ENCODE data around the gene FAM174A. TPM values are rescaled to one million over a fixed set of nuclear protein-coding genes. Genes with fewer than 3 reads are reported as not detected.
A peak's percentile ranks its signal among the peaks of the same experiment; 100 is the strongest.

The FAM174A gene
- total RNA-seq, 2 experiments from 2014 or later: 5.4 to 6.2 TPM

- H3K9me3 Mint-ChIP-seq: no peaks in the 10 kb centered on the region
- H3K36me3 ChIP-seq (ENCODE audit: insufficient read depth, low read length): no peaks in the 10 kb centered on the region
- intact Hi-C loops (cut with DNase I, micrococcal nuclease): loop anchor here in 1 of 2 experiments (5.0 kb wide), 1 partner anchor 770 kb away; no protein-coding TSS in a partner anchor
- ChIA-PET POLR2A (no interaction called here), CTCF (no interaction called here)
- no peaks in the 10 kb centered on the region for H3K4me1 Mint-ChIP-seq (ENCODE audit: low read depth)
- H3K27me3 Mint-ChIP-seq: peaks cover 5% of the 10 kb centered on the region
- no peak overlapping the region for H3K4me3 ChIP-seq (ENCODE audit: low read length)
- DNase-seq (no peak), ATAC-seq (ENCODE audit: poor library complexity) (no peak)
- no peaks in the 10 kb centered on the region for H3K27me3 ChIP-seq (ENCODE audit: control insufficient read depth in 1 of 2, insufficient read depth in 2 of 2, low read length in 2 of 2)
- TF ChIP-seq CTCF (IDR thresholded peaks at IDR 0.05): no peak
- no peaks in the 10 kb centered on the region for H3K4me1 ChIP-seq (ENCODE audit: insufficient read depth, low read length)
- no peak overlapping the region for H3K4me3 Mint-ChIP-seq
- H3K27ac Mint-ChIP-seq: no peak overlapping the region
- no peaks in the 10 kb centered on the region for H3K9me3 ChIP-seq (ENCODE audit: control insufficient read depth in 1 of 2, insufficient read depth in 1 of 2, low read length in 2 of 2)
- H3K36me3 Mint-ChIP-seq (ENCODE audit: low read depth): no peaks in the 10 kb centered on the region
- no peak overlapping the region for H3K27ac ChIP-seq (ENCODE audit: low read depth in 1 of 2, low read length in 2 of 2)
Measured at GRCh38 chr5:100616981-100617380, 81.8 kb downstream of the FAM174A start.

GRCh38 chr5:100623719-100624118 is 88.5 kb downstream of the FAM174A start:
- H3K27me3 Mint-ChIP-seq: no peaks in the 10 kb centered on the region
- POLR2A ChIA-PET: interaction anchor here (0.6 to 1.4 kb wide), 2 partner anchors 277 to 569 kb away, joined by 4 to 5 read pairs; no protein-coding TSS in a partner anchor
- no peak overlapping the region for H3K4me3 Mint-ChIP-seq
- intact Hi-C loops (cut with DNase I, micrococcal nuclease): loop anchor here (1.0 to 5.0 kb wide), 4 partner anchors 422 to 1055 kb away; no protein-coding TSS in a partner anchor
- DNase-seq (peak in 3 of 14 experiments; percentile 52 to 57 (median 56)), ATAC-seq (ENCODE audit: poor library complexity) (no peak)
- Histone ChIP-seq H3K4me3 (ENCODE audit: low read length) (no peak overlapping the region), H3K9me3 (ENCODE audit: control insufficient read depth in 1 of 2, insufficient read depth in 1 of 2, low read length in 2 of 2) (no peaks in the 10 kb centered on the region), H3K27ac (ENCODE audit: low read depth in 1 of 2, low read length in 2 of 2) (no peak overlapping the region), H3K4me1 (ENCODE audit: insufficient read depth, low read length) (no peaks in the 10 kb centered on the region), H3K36me3 (ENCODE audit: insufficient read depth, low read length) (no peaks in the 10 kb centered on the region), H3K27me3 (ENCODE audit: control insufficient read depth in 1 of 2, insufficient read depth in 2 of 2, low read length in 2 of 2) (no peaks in the 10 kb centered on the region)
- no peak overlapping the region for H3K27ac Mint-ChIP-seq
- no peaks in the 10 kb centered on the region for H3K9me3 Mint-ChIP-seq
- TF ChIP-seq CTCF (IDR thresholded peaks at IDR 0.05): peak; percentile 67
- CTCF ChIA-PET: no interaction called here
- no peaks in the 10 kb centered on the region for H3K36me3 Mint-ChIP-seq (ENCODE audit: low read depth)
- no peaks in the 10 kb centered on the region for H3K4me1 Mint-ChIP-seq (ENCODE audit: low read depth)

- Histone ChIP-seq H3K4me3 (ENCODE audit: low read length) (no peak overlapping the region), H3K9me3 (ENCODE audit: control insufficient read depth in 1 of 2, insufficient read depth in 1 of 2, low read length in 2 of 2) (no peaks in the 10 kb centered on the region), H3K27ac (ENCODE audit: low read depth in 1 of 2, low read length in 2 of 2) (no peak overlapping the region), H3K36me3 (ENCODE audit: insufficient read depth, low read length) (no peaks in the 10 kb centered on the region), H3K4me1 (ENCODE audit: insufficient read depth, low read length) (no peaks in the 10 kb centered on the region), H3K27me3 (ENCODE audit: control insufficient read depth in 1 of 2, insufficient read depth in 2 of 2, low read length in 2 of 2) (no peaks in the 10 kb centered on the region)
- Mint-ChIP-seq H3K27me3 (no peaks in the 10 kb centered on the region), H3K36me3 (ENCODE audit: low read depth) (no peaks in the 10 kb centered on the region), H3K4me1 (ENCODE audit: low read depth) (no peaks in the 10 kb centered on the region), H3K4me3 (no peak overlapping the region), H3K9me3 (no peaks in the 10 kb centered on the region), H3K27ac (no peak overlapping the region)
- POLR2A ChIA-PET: interaction anchor here (0.7 kb wide), 1 partner anchor 640 kb away, joined by 3 read pairs; no protein-coding TSS in a partner anchor
- no peak for TF ChIP-seq CTCF (IDR thresholded peaks at IDR 0.05)
- CTCF ChIA-PET: no interaction called here
- ATAC-seq (ENCODE audit: poor library complexity) (no peak), DNase-seq (no peak)
- intact Hi-C loops (cut with DNase I, micrococcal nuclease): no loop called here
Measured at GRCh38 chr5:100634937-100635534, 99.9 kb downstream of the FAM174A start.
